PC-9 (cell line): ENCODE results near the gene PHF11. TPM values are rescaled to one million over a fixed set of nuclear protein-coding genes. Genes with fewer than 3 reads are reported as not detected.

Experiments used
- BruUV-seq: library from RNA; stranded (reverse); fragments of 400-500 nt; replicated peaks from 2 replicates; lab custom pipeline; 2021; lab: Mats Ljungman, UMichigan
- CTCF ChIA-PET: fragments of 300-600 bp; sonication (Branson Sonifier 250); formaldehyde crosslinking; loops from one replicate; lab custom pipeline; 2022; ENCODE audit warnings: antibody characterized with exemption; lab: Charles Lee
- POLR2A ChIA-PET: fragments of 300-600 bp; sonication (Branson Sonifier 250); formaldehyde crosslinking; loops from one replicate; lab custom pipeline; 2022; ENCODE audit warnings: antibody characterized with exemption; ENCODE audit not compliant: unreplicated experiment; lab: Charles Lee
- DNase-seq, 2 experiments: peaks; one replicate each; pipeline versions ENCODE4 v3.0.0 to v3.0.0-alpha.2; 2015 to 2022; ENCODE audit warnings: mixed read lengths in 1 of 2
- H2AFZ ChIP-seq: fragments of 200-600 bp; sonication (generic); 2 replicates; pipeline ENCODE4 v1.8.1; 2017; ENCODE audit warnings: antibody characterized with exemption
- H3F3A ChIP-seq: fragments of 200-600 bp; sonication (generic); 2 replicates; pipeline ENCODE4 v1.8.1; 2017; ENCODE audit warnings: antibody characterized with exemption, mild to moderate bottlenecking, low read depth; ENCODE audit not compliant: insufficient read depth
- H3K27ac ChIP-seq: fragments of 200-600 bp; sonication (generic); 2 replicates; pipeline ENCODE4 v1.6.1; 2016; ENCODE audit warnings: mixed run types
- H3K27me3 ChIP-seq: fragments of 200-600 bp; sonication (generic); 2 replicates; pipeline ENCODE4 v1.6.1; 2016; ENCODE audit warnings: low read depth, mixed run types; ENCODE audit not compliant: insufficient read depth
- H3K36me3 ChIP-seq: fragments of 200-600 bp; sonication (generic); 2 replicates; pipeline ENCODE4 v1.6.1; 2016; ENCODE audit warnings: low read depth, mixed run types
- H3K4me1 ChIP-seq: fragments of 200-600 bp; sonication (generic); replicated peaks from 2 replicates; pipeline ENCODE4 v1.6.1; 2016; ENCODE audit warnings: mixed run types; ENCODE audit not compliant: insufficient read depth
- H3K4me2 ChIP-seq: fragments of 200-600 bp; sonication (generic); 2 replicates; pipeline ENCODE4 v1.6.1; 2017; ENCODE audit warnings: mixed run types
- H3K4me3 ChIP-seq: fragments of 200-600 bp; sonication (generic); 2 replicates; pipeline ENCODE4 v1.6.1; 2016; ENCODE audit warnings: mixed run types
- H3K79me2 ChIP-seq: fragments of 200-600 bp; sonication (generic); 2 replicates; pipeline ENCODE4 v1.6.1; 2017; ENCODE audit warnings: low read depth, mixed run types
- H3K9me2 ChIP-seq: fragments of 200-600 bp; sonication (generic); 2 replicates; pipeline ENCODE4 v1.8.1; 2017; ENCODE audit warnings: mild to moderate bottlenecking; ENCODE audit not compliant: insufficient read depth
- H3K9me3 ChIP-seq: fragments of 200-600 bp; sonication (generic); 2 replicates; pipeline ENCODE4 v1.8.1; 2016; ENCODE audit warnings: low read depth; ENCODE audit not compliant: insufficient read depth
- H4K20me1 ChIP-seq: fragments of 200-600 bp; sonication (generic); 2 replicates; pipeline ENCODE4 v1.8.1; 2017; ENCODE audit not compliant: insufficient read depth
- CTCF ChIP-seq: fragments of 200-600 bp; sonication (generic); conservative IDR thresholded peaks from 2 replicates; pipeline ENCODE4 v1.6.1; 2017; ENCODE audit warnings: mixed run types, antibody characterized with exemption, mild to moderate bottlenecking, moderate library complexity
- EZH2 ChIP-seq: fragments of 200-600 bp; sonication (generic); IDR thresholded peaks from 2 replicates; pipeline ENCODE4 v1.8.0; 2017; ENCODE audit warnings: antibody characterized with exemption, low read depth
- intact Hi-C: fragments of 100-400 bp; cut with micrococcal nuclease; formaldehyde crosslinking; loops from one replicate; pipeline ENCODE4 v1.10.0; 2022; ENCODE audit not compliant: unreplicated experiment
- total RNA-seq: library from RNA; stranded (reverse); gene quantifications from 2 replicates; pipeline ENCODE4 v1.2.3, GENCODE V29; 2021

PHF11 gene
- total RNA-seq, 1 experiment from 2014 or later: 25.2 TPM

GRCh38 chr13:49540552-49540951 lies 44.8 kb downstream of the PHF11 start:
- no peak overlapping the region for H2AFZ ChIP-seq
- no peaks in the 10 kb centered on the region for H3K9me3 ChIP-seq
- no peak overlapping the region for H3K27ac ChIP-seq
- H3K4me3 ChIP-seq: no peak overlapping the region
- no peaks in the 10 kb centered on the region for H3K36me3 ChIP-seq
- intact Hi-C loops: no loop called here
- CTCF ChIA-PET: interaction anchor here (0.6 kb wide), 1 partner anchor 44 kb away, joined by 4 read pairs; no protein-coding TSS in a partner anchor
- no peaks in the 10 kb centered on the region for H4K20me1 ChIP-seq
- DNase-seq: no peak
- TF ChIP-seq CTCF (no peak), EZH2 (no peak)
- no peak overlapping the region for H3K4me2 ChIP-seq
- H3K79me2 ChIP-seq: no peaks in the 10 kb centered on the region
- no peaks in the 10 kb centered on the region for H3K9me2 ChIP-seq
- POLR2A ChIA-PET: no interaction called here
- H3F3A ChIP-seq: no peaks in the 10 kb centered on the region
- BruUV-seq: no TSS peak
- H3K4me1 ChIP-seq: no peaks in the 10 kb centered on the region
- no peaks in the 10 kb centered on the region for H3K27me3 ChIP-seq

- TF ChIP-seq EZH2 (no peak), CTCF (no peak)
- DNase-seq: no peak
- H3K4me3 ChIP-seq: no peak overlapping the region
- no peak overlapping the region for H3K27ac ChIP-seq
- no peak overlapping the region for H2AFZ ChIP-seq
- no peaks in the 10 kb centered on the region for H3K9me2 ChIP-seq
- no peaks in the 10 kb centered on the region for H3K9me3 ChIP-seq
- H3K36me3 ChIP-seq: no peaks in the 10 kb centered on the region
- no peaks in the 10 kb centered on the region for H3K79me2 ChIP-seq
- H3K4me2 ChIP-seq: no peak overlapping the region
- ChIA-PET POLR2A (interaction anchor here (0.6 kb wide), 1 partner anchor 1556 kb away, joined by 10 read pairs; no protein-coding TSS in a partner anchor), CTCF (interaction anchor here (0.6 kb wide), 1 partner anchor 69 kb away, joined by 4 read pairs; no protein-coding TSS in a partner anchor)
- H3K27me3 ChIP-seq: no peaks in the 10 kb centered on the region
- no TSS peak for BruUV-seq
- H3K4me1 ChIP-seq: no peaks in the 10 kb centered on the region
- H4K20me1 ChIP-seq: no peaks in the 10 kb centered on the region
- intact Hi-C loops: no loop called here
- H3F3A ChIP-seq: no peaks in the 10 kb centered on the region
Measured at GRCh38 chr13:49543656-49544055, 47.9 kb downstream of the PHF11 start.

GRCh38 chr13:49545661-49546060 lies 49.9 kb downstream of the PHF11 start:
- H3F3A ChIP-seq: no peaks in the 10 kb centered on the region
- no peak overlapping the region for H2AFZ ChIP-seq
- H3K36me3 ChIP-seq: no peaks in the 10 kb centered on the region
- CTCF ChIA-PET: no interaction called here
- H3K4me2 ChIP-seq: no peak overlapping the region
- H4K20me1 ChIP-seq: no peaks in the 10 kb centered on the region
- BruUV-seq: no TSS peak
- H3K27me3 ChIP-seq: no peaks in the 10 kb centered on the region
- H3K9me2 ChIP-seq: no peaks in the 10 kb centered on the region
- no peaks in the 10 kb centered on the region for H3K4me1 ChIP-seq
- DNase-seq: no peak
- intact Hi-C loops: no loop called here
- TF ChIP-seq EZH2 (no peak), CTCF (no peak)
- H3K79me2 ChIP-seq: no peaks in the 10 kb centered on the region
- POLR2A ChIA-PET: no interaction called here
- H3K27ac ChIP-seq: no peak overlapping the region
- H3K4me3 ChIP-seq: no peak overlapping the region
- no peaks in the 10 kb centered on the region for H3K9me3 ChIP-seq
